NCI-H2107 treated with DMSO at 0.1 percent for 48 hours (cell line): ENCODE results near the gene SF3B1.
A peak's percentile ranks its signal among the peaks of the same experiment; 100 is the strongest.
"Not testable (repeated sequence)": the region's sequence is repeated elsewhere in the genome, so short reads cannot be mapped to it uniquely, and the experiment has no call there.

Source experiments
- DNase-seq: peaks from one replicate; lab custom pipeline; 2025; ENCODE audit not compliant: unreplicated experiment; lab: John Stamatoyannopoulos, UW

Gene SF3B1, protein sequence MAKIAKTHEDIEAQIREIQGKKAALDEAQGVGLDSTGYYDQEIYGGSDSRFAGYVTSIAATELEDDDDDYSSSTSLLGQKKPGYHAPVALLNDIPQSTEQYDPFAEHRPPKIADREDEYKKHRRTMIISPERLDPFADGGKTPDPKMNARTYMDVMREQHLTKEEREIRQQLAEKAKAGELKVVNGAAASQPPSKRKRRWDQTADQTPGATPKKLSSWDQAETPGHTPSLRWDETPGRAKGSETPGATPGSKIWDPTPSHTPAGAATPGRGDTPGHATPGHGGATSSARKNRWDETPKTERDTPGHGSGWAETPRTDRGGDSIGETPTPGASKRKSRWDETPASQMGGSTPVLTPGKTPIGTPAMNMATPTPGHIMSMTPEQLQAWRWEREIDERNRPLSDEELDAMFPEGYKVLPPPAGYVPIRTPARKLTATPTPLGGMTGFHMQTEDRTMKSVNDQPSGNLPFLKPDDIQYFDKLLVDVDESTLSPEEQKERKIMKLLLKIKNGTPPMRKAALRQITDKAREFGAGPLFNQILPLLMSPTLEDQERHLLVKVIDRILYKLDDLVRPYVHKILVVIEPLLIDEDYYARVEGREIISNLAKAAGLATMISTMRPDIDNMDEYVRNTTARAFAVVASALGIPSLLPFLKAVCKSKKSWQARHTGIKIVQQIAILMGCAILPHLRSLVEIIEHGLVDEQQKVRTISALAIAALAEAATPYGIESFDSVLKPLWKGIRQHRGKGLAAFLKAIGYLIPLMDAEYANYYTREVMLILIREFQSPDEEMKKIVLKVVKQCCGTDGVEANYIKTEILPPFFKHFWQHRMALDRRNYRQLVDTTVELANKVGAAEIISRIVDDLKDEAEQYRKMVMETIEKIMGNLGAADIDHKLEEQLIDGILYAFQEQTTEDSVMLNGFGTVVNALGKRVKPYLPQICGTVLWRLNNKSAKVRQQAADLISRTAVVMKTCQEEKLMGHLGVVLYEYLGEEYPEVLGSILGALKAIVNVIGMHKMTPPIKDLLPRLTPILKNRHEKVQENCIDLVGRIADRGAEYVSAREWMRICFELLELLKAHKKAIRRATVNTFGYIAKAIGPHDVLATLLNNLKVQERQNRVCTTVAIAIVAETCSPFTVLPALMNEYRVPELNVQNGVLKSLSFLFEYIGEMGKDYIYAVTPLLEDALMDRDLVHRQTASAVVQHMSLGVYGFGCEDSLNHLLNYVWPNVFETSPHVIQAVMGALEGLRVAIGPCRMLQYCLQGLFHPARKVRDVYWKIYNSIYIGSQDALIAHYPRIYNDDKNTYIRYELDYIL

DNA sequence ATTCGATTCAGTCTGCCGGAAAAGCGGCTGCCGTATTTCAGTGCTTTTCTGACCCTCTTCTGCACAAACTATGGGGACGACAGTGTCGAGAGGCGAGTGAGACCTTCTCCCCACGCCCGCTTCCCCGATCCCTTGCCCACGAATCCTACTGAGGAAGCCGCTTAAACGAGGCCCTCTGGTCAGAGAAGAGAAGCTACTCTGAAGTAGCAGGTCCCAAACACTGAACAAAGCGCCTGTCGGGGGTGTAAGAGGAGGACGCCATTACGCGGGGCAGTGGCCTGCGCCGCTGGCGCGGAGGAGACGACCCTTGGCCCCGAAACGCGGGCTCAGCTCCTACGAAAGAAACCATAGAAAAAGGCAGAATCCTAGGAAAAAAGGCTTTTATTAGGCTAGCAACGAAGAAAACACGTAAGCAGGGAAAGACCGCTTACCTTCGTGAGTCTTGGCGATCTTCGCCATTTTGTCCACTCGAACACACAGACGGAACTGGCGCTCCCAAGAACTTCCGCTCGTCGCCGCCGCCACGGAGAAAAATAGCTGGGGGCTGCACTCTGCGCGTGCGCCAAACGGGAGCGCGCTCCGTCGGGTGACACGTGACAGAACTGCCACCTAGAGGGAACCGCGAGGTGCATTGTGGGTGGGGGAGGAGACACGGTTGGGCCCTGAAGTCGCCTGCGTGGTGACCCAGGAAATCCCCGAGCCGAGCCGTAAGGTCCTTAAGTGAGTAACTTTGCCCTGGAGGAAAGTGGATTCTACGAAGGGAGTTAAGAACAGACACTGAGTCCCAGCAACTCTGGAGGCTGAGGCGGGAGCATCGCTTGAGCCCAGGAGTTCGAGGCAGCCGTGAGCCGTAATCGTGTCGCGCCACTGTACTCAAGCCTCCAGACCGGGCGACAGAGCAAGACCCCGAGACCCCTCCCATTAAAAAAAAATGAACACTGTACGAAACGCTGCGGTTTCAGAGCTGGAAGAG lies at the start of gene SF3B1:
TSS of gene SF3B1 (minus strand) at position 488 of the 973 bp plus-strand sequence. CDS start at position 459, 29 bp downstream.
- peak; percentile 96 for DNase-seq

DNA sequence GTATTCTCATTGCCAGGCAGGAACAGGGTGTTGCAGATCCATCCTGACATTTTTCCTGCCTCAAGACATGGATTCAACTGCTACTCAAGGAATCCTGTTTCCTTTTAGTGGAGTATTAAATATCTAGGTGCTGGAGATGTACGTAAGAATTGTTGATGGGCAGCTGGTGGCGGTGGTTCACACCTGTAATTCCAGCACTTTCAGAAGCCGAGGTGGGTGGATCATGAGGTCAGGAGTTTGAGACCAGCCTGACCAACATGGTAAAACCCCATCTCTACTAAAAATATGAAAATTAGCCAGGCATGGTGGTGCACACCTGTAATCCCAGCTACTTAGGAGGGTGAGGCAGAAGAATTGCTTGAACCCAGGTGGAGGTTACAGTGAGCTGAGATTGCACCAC lies 49.4 kb upstream of the SF3B1 start:
- not testable (repeated sequence) for DNase-seq

DNA sequence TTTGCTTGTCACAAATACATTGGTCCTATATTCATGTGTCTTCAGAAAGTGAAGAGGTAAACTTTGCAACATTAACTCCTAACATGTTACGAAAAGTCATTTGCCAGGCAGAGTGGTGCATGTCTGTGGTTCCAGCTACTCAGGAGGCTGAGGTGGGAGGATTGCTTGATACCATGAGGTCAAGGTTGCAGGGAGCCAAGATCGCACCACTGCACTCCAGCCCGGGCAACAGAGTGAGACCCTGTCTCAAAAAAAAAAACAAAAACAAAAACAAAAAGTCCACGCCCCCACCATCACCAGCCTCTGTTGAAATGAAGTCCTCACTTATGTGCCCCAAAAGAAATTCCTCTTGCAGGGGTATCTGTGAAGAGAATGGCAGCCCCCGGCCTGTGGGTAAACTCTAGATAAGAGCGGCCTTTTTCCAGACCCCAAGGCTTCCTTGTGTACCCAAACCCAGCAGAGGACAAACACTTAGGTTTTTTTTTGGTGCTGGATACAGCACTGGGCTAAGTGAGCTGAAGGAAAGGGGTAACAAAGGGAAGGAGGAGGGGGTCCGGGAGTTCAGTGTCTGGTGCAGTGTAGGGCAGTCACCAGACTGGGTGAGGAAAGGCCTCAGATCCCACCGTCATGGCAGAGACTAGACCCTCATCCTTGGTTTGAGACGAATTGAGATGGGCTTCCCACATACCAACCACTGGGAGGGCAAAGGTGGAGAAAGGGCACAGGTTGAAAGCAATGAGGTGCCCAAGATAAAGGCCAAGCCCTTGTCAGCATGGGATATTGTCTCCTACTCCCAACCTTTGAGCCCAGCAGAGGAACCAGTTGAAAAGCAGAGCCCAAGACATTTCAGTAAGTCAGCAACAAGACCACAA lies 45.6 kb upstream of the SF3B1 start:
- no peak for DNase-seq

DNA sequence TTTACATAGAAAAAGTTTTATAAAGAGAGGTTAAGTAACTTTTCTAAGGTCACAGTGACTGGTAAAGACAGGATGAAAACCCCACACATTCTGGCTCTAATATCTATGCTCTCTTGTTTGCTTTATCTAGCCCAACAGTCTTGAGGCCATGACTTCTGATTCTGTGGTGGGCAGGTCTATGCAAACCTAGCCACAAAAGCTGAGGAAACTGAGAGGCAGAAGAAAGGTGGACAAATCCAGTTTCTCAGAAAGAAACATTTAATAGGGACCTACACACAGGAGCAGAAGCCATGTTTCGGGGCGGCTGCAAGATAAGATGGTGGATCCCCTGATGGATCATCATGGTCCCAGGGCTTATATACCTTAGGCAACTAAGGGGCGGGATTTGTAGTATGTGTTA lies 43.0 kb upstream of the SF3B1 start:
- no peak for DNase-seq

DNA sequence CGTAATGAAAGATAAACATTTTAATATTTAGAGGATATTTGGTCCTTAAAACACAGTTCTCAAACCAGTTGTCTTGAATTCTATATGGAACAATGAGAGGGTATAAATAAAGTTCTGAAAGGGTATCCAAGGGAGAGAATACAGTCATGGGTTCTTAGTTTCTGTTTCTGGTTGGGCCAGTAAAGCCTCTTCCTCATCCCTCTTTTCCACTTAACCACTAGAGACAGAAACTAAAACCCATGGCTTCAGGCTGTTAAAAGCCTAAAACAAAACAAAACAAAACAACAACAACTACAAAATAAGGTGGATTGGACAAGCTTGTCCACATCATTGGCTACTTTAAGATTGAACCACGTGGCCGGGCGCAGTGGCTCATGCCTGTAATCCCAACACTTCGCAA lies 37.3 kb upstream of the SF3B1 start:
- DNase-seq = no peak

DNA sequence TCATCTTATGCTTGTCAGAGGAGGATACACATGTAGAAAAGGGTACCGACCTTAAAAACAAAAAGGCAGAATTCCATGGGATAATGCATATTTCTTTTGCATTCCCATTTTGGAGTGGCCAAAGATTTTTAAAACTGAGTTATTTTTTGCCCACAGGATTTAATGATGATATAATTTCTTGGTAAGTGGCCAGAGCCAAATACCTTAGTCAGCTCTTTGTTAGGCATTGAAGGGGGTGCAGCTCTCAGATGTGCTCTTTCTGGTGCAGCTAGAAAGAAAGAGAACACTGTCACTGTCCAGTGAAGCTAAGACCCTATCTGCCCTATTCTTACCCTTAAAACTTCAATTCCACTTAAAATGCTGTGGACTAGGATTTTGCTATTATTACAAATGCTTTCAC lies 29.3 kb upstream of the SF3B1 start:
- DNase-seq = no peak

DNA sequence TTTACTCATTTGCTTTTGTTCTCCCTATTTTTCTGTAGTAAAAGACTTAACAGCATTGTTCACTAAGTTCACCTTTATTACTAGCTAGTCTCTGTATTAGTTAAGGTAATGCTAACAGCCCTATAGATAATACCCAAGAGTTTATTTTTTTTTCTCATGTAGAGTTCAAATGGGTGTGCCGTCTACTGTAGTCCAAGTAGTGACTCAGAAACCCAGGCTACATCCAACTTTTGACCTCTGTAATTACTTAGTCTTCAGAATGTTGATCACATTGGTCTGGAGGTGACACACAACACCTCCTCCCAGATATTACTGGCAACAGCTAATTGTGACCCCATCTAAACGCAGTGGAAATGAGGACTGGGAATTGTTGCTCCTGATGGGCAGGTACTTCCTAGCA lies 26.2 kb upstream of the SF3B1 start:
- no peak for DNase-seq

DNA sequence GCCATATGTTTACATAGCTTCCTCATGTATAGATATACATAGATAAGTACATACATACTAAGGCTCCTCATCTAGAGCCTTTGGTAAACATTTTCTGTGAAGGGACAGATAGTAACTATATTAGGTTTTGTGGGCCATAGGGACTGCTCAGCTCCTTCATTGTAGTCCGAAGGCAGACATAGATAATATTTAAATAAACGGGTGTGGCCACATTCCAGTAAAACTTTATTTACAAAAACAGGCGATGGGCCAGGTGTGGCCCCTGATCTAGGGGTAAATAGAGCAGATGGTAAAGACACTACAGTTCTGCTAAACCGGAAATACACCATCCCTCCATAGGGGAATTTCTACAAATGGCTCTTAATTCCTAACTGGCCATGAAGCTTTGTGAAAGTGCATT lies 25.8 kb upstream of the SF3B1 start:
- DNase-seq = no peak

DNA sequence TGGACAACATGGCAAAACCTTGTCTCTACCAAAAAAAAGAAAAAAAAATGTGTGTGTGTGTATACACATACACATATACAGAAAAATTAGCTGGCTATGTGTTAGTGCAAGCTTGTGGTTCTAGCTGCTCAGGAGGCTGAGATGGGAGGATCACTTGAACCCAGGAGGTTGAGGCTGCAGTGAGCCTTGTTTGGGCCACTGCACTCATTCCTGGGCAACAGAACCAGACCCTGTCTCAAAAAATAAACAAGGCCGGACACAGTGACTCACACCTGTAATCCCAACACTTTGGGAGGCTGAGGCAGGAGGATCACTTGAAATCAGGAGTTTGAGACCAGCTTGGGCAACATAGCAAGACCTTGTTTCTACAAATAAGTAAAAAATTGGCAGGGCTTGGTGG lies 20.6 kb upstream of the SF3B1 start:
- DNase-seq = no peak

DNA sequence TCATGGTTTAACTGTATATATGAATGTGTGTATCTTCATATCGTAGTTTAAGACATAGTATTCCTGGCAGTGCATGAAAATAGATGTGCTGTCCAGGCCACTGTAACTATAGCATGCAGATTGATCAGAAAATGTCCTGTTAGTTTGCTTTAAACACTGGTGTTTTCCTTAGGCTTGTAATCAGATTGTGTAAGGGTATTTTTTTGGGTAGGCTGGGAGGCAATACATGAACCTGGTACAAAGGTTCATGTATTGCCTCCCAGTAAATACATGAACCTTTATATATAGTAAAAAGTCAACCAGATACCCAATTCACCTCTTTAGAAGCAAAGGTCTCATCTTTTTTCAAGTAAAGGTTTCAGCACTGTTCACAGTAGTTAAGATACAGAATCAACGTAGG lies 20.1 kb upstream of the SF3B1 start:
- no peak for DNase-seq

DNA sequence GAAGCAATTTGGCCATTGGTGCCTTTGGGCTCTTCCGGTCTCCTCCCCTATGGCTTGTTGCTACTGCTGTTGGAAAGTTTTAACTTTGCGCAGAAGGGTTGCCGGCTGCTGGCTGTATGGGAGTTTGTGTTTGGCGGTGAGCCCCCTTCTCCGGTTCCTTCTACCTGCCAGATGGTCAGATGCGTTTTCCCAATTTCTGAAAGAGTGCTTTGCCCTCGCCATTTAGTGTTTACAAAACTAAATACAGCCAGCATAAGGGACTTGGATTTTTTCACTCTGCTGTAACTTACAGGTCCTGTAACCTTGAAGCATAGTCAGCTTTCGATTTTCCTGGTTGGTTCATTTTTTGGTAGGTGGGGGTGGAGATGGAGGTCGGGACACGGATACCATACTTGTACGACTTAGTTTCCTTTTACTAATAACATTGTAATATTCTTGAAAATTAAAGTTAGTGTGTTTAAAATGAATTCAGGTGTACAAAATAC lies 19.1 kb upstream of the SF3B1 start:
- no peak for DNase-seq

DNA sequence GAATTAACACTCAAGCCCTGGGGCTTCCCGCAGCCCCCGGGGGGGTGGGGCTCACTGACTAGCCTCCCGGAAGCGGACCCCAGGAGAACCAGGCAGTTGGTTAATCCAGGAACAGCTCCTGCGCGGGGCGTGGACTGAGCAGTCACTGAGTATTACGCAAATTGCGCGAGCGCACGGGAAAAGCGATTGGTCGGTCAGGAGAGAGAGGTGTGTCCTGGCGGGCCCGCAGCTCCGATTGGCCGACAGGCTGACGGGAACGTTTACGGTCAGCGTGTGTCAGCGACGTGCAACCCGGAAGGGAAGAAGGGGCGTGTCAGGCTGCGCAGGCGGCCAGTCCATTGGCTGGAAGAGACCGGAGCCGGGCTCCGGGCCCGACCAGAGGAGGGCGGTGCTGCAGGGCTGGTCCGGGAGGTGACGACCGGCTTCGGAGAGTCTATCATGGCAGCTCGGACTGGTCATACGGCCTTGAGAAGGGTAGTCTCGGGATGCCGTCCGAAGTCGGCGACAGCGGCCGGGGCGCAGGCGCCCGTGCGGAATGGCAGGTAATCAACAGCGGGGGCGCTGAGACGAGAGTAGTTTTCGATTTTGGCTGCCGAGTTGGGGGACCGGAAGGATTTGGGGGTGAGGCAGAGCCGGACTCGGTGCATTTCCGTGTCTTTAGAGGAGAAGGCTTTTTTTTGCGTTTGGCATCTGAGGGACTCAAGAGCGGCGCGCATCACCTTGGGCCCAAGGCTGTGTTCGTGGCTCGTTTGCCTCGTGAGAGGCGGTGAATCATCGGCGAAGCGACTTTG lies 18.5 kb upstream of the SF3B1 start, which contains the start of gene COQ10B:
TSS of gene COQ10B (plus strand) at position 430 of the 791 bp plus-strand sequence. CDS start at position 439, 9 bp downstream.
- DNase-seq = peak; percentile 96

DNA sequence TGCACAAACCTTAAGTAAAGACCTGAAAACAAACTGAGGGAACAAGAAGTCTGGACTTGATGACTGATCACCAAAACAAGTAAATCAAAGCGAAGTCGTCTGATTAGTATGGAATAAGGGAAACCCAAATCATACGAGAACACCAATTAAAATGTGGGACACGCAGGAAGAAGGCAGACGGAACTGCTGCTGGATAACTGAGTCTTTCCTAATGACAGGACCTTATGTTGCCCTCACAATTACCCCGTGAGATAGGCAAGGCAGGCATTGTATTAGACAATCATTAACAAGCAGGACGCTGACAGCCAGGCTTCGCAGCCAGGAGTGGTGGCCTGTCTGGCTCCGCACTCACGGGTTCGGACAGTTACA lies 17.9 kb upstream of the SF3B1 start:
- DNase-seq = no peak

DNA sequence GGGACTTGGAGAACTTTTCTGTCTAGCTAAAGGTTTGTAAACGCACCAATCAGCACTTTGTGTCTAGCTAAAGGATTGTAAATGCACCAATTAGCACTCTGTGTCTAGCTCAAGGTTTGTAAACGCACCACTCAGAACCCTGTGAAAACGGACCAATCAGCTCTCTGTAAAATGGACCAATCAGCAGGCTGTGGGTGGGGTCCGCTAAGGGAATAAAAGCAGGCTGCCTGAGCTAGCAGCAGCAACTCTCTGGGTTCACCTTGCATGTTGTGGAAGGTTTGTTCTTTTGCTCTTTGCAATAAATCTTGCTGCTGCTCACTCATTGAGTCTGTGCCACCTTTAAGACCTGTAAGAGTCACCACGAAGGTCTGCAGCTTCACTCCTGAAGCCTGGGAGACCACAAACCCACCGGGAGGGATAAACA lies 16.1 kb upstream of the SF3B1 start:
- DNase-seq = not testable (repeated sequence)

DNA sequence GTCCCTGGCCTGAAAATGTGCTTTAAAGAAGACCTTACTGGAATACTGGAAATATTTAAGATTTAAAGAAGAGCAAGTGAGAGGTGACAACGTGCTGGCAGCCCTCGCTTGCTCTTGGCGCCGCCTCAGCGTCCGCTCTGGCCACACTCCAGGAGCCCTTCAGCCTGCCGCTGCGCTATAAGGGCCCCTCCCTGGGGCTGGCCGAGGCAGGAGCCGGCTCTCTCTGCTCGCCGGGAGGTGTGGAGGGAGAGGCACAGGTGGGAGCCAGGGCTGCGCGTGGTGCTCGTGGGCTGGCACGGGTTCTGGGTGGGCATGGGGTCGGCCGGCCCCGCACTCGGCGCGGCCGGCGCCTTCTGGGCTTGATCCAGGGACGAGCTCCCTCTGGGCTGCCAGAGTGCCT lies 15.6 kb upstream of the SF3B1 start:
- DNase-seq = peak; percentile 4

DNA sequence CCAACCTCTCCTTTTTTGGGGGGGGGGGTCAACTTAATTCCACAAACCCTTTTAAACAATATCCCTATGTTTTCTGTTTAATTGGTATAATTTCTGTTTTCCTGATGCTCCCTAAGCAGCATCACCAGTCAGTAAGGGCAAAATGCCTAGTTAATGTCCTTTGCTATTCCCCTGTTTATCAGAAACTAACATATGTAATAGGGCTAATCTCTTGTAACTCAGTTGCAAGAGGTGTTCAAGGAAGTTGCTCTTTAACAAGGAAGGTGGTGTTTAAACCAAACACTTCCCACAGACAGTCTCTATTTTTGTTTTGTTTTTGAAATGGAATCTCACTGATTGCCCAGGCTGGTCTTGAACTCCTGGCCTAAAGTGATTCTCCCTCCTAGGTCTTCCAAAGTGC lies 12.0 kb upstream of the SF3B1 start:
- DNase-seq = no peak

DNA sequence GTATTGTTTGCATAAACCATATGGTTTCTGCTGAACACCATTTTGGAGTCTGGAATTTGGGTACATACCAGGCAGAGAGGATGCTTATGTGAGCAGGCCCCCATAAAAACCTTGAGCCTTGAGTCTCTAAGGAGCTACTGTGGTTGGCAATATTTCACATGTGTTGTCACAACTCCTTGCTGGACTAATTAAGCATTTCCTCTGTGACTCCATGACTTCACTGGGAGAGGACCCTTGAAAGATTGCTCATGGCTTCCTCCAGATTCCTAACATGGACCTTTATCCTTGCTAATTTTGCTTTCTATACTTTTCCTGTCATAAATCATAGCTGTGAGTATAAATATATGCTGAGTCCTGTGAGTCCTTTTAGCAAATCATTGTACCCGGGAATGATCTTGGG lies 10.9 kb upstream of the SF3B1 start:
- no peak for DNase-seq

DNA sequence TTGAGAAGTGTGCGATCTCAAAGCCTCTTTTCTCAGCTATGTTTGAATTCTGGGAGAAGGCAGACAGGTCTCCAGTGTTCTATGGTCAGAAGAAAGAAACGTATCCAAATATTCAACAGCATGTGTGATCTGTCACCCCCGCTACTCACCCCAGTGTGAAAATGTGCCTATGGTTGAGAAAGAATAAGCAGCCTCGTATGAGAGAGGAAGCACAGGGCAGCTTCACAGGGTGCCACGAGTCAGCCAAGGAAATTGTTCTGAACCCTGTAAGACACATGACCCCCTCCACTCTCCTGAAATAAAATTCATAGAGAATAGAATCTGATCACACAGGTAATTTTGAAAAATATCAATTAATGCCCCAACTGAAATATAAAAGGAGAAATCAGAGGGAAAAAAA lies 8.0 kb upstream of the SF3B1 start:
- no peak for DNase-seq
